H54 (cell line): ENCODE results near the gene UBE2L3.
"Not testable (repeated sequence)": the region's sequence is repeated elsewhere in the genome, so short reads cannot be mapped to it uniquely, and the experiment has no call there.

Experiments
- DNase-seq: peaks from one replicate; pipeline ENCODE4 v3.0.0; 2011; ENCODE audit warnings: low spot score, mixed read lengths; ENCODE audit not compliant: insufficient read length
- FAIRE-seq: peaks from 3 replicates; lab custom pipeline; 2011; peaks lifted over from hg19 to GRCh38; lab: Jason Lieb, UNC
- POLR2A ChIP-seq: IDR thresholded peaks from 2 replicates; pipeline ENCODE4 v1.6.1; 2011; ENCODE audit warnings: low read depth, mild to moderate bottlenecking, low read length

Gene UBE2L3

DNA sequence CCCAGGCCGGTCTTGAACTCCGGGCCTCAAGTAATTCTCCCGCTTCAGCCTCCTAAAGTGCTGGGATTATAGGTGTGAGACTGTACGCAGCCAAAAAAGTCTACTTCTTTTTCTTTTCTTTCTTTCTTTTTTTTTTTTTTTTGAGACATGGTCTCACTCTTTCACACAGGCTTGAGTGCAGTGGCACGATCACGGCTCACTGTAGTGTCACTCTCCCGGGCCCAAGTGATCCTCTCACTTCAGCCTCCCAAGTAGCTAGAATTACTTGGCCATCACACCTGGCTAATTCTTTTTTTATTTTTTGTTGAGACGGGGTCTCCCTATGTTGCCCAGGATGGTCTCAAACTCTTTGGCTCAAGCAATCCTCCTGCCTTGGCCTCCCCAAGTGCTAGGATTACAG is 3.6 kb upstream of the UBE2L3 start:
- FAIRE-seq (no peak), DNase-seq (no peak)
- no peak for TF ChIP-seq POLR2A

DNA sequence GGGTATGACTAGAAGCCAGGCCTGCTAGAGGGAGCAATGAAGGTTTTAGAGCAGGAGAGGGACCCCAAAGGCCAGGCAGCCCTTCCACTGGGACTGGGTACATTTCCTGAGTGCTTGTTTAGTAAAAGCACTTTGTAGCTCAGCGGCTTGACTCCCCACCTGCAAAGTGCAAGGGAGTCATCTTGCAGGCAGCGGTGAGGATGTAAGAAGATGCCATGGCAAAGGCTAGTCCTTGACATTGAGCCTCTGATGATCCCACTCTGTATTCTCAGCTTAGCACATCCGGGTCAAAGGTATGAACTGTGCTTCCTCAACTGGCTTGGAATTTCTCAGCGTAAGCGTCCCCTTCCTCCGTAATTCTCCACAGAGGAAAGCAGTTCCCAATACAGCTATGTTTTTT is 3.1 kb upstream of the UBE2L3 start:
- no peak for FAIRE-seq
- no peak for DNase-seq
- no peak for TF ChIP-seq POLR2A

DNA sequence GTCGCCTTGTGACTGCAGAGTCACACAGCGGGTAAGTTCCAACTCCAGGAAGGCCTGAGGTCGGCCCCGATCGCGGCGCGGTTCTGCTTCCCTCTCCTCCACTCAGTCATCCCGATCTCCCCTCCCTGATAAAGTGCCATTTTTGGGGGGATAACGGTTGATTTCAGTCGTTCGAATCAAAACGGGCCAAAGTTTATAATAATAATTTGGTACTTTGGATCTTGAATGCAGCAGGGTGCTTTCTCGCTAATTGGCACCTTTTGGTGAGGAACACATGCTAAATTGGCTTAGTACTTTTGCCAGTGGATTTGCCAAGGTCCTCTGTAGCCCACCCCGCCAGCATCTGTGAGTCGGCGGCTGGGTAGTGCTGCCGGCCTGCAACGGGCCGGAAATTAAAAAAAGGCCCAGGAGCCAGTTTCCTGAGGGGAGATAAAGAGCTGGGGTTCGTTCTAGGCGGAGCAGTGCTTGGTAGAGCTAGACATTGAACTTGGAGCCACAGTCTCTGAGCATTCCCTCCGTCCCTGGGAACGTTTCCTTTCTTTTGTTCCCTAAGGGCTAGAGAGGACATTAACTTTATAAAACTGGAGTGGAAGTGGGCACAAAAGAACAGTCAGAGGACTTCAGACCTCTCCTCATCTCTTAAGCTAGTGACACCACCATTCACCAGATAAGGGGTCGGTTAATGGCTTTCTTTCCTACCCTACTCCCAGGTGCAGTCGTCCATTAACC is 997 bp downstream of the UBE2L3 start:
- no peak for TF ChIP-seq POLR2A
- no peak for FAIRE-seq
- no peak for DNase-seq

GRCh38 chr22:21569076-21569427 is 1.5 kb downstream of the UBE2L3 start:
- FAIRE-seq, DNase-seq: not testable (repeated sequence)

DNA sequence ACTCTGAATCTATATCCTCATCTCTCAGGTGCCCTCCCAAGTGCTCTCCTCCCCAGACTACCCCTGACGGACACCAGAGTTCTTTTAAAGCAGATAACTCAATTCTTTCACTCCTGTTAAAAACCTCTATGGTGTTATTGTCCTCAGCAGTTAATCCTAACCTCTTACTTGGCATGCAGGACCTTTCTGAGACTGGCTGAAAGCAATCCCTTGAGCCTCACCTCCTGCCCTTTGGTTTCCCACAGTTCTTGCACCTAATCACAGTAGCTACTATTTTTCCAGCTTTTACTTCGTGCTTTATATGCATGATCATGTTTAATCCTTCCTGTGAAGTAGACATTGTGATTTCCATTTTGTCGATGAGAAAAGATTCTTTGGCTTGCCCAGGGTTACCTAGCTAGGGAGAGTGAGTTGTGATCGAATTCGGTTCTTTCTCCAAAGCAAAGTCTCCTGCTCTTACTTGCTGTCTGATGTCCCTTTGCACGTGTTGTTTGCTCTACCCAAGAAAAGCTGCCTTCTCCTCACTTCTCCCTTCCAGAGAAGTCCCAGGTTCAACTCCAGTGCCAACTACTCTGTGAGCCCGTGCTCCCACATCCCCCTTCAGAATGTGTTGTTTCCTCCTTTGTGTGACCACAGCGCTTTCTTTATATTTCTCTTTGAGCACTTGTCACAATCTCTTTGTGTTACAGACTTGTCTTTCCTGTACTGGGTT is 2.1 kb downstream of the UBE2L3 start:
- no peak for TF ChIP-seq POLR2A
- no peak for FAIRE-seq

GRCh38 chr22:21570398-21570797 is 2.9 kb downstream of the UBE2L3 start:
- FAIRE-seq, result no peak
- no peak for TF ChIP-seq POLR2A
- no peak for DNase-seq

More for the DNA sequence above, 2.1 kb downstream of the UBE2L3 start:
- DNase-seq, result no peak

GRCh38 chr22:21571679-21572078 is 4.2 kb downstream of the UBE2L3 start:
- no peak for FAIRE-seq
- DNase-seq, result no peak
- TF ChIP-seq POLR2A, result no peak

DNA sequence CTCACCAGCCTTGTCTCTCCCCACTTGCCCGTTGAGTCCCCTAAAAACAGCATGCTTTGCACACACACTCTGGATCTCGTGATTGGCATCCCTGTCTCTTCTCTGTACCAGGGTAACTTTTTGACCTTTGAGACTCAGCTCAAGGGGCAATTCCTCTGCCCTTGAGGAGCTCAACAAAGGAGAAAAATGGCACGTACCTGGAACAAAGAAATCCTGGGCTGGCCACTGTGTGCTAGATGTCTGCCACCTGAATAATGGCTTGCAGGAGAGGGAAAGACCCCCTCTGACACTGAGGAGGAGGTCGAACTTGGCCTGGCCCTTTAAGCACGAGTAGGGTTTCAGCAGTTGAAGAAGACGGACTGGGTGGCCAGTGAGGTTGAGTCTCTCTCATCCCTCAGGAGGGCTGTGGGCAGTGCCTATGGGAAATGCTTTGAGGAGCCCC is 5.8 kb downstream of the UBE2L3 start:
- TF ChIP-seq POLR2A, result no peak
- FAIRE-seq (no peak), DNase-seq (no peak)

DNA sequence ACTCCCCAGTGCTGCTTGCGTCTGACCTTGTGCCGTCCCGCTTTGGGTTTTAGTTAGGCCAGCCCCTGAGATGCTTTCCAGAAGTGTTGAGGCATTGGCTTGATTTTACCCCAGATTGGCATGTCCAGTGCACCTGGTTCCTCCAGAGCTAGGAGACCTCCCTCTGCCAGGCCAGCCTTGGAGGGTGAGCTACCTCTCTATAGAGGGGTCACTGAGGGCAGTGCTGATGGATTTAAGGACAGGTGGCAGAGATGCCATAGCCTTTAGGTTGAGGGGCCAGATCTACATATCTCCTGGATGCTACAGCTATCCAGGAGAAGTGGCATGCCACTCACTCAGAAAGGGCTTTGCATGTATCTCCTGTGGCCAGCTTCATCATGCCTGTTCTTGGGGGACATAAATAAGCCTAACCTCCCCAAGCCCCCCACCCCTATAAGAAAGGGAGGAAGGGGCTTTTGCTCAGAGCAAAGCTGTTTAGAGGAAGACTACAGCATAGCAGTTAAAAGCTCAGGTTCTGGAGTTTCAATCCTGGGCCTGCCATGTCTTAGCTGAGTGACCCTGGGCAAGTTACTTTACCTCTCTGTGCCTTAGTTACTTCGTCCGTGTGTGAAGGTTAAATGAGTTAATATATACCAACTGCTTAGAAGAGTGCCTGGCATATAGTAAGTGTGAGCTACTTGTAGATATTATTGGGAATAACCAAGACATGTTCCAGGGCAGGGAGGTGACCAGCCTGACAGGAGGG is 6.4 kb downstream of the UBE2L3 start:
- no peak for TF ChIP-seq POLR2A
- FAIRE-seq (no peak), DNase-seq (no peak)

DNA sequence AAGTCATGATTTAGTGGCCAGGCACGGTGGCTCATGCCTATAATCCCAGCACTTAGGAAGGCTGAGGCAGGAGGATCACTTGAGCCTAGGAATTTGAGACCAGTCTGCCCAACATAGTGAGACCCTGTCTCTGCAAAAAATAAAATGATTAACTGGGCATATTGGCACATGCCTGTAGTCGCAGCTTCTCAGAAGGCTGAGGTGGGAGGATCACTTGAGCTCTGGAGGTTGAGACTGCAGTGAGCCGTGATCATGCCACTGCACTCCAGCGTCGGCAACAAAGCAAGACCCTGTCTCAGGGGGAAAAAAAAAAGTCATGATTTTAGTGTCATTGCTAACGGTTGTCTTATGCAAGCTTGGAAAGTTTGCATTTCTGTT is 11.9 kb downstream of the UBE2L3 start:
- DNase-seq (no peak), FAIRE-seq (no peak)
- no peak for TF ChIP-seq POLR2A

DNA sequence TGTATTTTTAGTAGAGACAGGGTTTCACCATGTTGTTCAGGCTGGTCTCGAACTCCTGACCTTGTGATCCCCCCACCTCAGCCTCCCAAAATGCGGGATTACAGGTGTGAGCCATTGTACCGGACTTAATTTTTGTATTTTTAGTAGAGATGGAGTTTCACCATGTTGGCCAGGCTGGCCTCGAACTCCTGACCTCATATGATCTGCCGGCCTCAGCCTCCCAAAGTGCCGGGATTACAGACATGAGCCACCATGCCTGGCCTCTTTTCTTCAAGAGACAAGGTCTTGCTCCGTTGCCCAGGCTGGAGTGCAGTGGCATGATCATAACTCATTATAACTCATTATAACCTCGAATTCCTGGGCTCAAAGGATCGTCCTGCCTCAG is 13.1 kb downstream of the UBE2L3 start:
- not testable (repeated sequence) for DNase-seq, FAIRE-seq

- not testable (repeated sequence) for FAIRE-seq, DNase-seq
These were observed 13.6 kb downstream of the UBE2L3 start for GRCh38 chr22:21581009-21581713.

DNA sequence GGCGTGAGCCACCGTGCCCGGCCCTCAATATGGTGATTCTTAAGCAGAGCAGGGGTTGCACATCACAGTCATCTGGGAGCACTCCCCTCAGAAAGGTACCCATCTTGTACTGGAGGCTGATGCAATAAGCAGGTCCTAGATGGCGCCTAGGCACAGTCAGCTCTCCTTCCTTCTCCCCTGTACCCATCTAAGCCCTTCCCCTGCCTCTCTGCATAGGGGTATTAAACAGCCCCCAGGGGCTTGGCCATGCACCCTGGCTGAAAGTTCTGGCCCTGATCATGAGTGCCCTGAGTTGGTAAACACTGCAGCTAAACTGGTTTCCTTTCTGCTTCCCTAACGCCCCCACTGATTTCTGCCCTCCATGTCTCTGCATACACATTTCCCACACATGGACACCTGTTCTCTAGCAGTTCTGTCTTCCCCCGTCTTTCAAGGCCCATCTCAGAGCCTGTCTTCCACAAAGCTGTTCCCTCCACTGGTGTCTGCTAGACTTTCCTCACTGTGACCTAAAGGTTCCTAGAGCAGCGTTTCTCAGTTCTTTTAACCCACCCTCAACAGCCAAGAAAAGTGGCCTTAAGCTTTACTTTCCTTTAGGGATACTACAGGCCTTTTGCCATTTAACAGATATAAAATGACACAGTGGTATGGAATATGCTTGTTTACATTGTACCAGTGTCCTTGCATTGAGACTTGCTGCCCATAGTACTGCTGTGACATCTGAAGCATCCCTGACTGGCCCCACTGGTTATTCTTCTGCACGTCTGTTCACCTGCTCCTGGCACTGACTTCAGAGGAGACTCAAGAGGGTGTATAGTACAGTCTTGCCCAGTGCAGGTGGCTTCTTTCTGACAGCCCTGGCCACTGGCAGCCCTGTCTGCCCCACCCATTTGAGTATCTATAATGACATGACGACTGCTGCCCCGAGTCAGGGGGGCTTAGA is 15.6 kb downstream of the UBE2L3 start:
- no peak for FAIRE-seq
- no peak for TF ChIP-seq POLR2A
- no peak for DNase-seq

- no peak for FAIRE-seq
These were observed 17.9 kb downstream of the UBE2L3 start for GRCh38 chr22:21585389-21585788.

More at GRCh38 chr22:21585389-21585788, 17.9 kb downstream of the UBE2L3 start:
- no peak for DNase-seq
- TF ChIP-seq POLR2A, result no peak
